Ectodermal cell (in vitro differentiated cells): ENCODE results near the gene FAU.

Experiments
- H3K27ac ChIP-seq: 2 replicates; pipeline ENCODE4 v1.7.0; 2013; ENCODE audit warnings: mild to moderate bottlenecking, low read depth, low read length; ENCODE audit not compliant: insufficient read depth, poor library complexity, severe bottlenecking
- H3K27me3 ChIP-seq: 2 replicates; pipeline ENCODE4 v1.7.0; 2013; ENCODE audit warnings: mild to moderate bottlenecking, low read length; ENCODE audit not compliant: insufficient read depth, control insufficient read depth, poor library complexity, severe bottlenecking
- H3K36me3 ChIP-seq: one replicate; pipeline ENCODE4 v1.7.0; 2013; ENCODE audit warnings: low read length; ENCODE audit not compliant: control insufficient read depth, insufficient read depth
- H3K4me1 ChIP-seq: one replicate; pipeline ENCODE4 v1.7.0; 2013; ENCODE audit warnings: low read length; ENCODE audit not compliant: control insufficient read depth, insufficient read depth
- H3K4me3 ChIP-seq: 2 replicates; pipeline ENCODE4 v1.7.0; 2013; ENCODE audit warnings: low read depth, low read length, control low read depth; ENCODE audit not compliant: insufficient read depth
- H3K9me3 ChIP-seq: 2 replicates; pipeline ENCODE4 v1.7.0; 2013; ENCODE audit warnings: mild to moderate bottlenecking, low read length, moderate library complexity; ENCODE audit not compliant: control insufficient read depth
- WGBS, 2 experiments: methylation state at CpG; one replicate each; pipeline ENCODE4 v1.1.7; 2013; ENCODE audit warnings: missing lambda C conversion rate in 2 of 2; 5-methylcytosine and 5-hydroxymethylcytosine counted together

Gene FAU

GRCh38 chr11:65087827-65088226 lies 34.1 kb downstream of the FAU start:
- Histone ChIP-seq H3K27me3 (no peaks in the 10 kb centered on the region), H3K27ac (no peak overlapping the region), H3K4me3 (no peak overlapping the region), H3K9me3 (no peaks in the 10 kb centered on the region), H3K4me1 (peaks cover 6% of the 10 kb centered on the region), H3K36me3 (peaks cover 12% of the 10 kb centered on the region)
- 94 to 95% methylated on average over 15 of the region's 15 CpGs for WGBS, 2 experiments

- Histone ChIP-seq H3K9me3 (no peaks in the 10 kb centered on the region), H3K27ac (no peak overlapping the region), H3K27me3 (no peaks in the 10 kb centered on the region), H3K36me3 (peaks cover 12% of the 10 kb centered on the region), H3K4me1 (peaks cover 9% of the 10 kb centered on the region), H3K4me3 (no peak overlapping the region)
- WGBS, 2 experiments: 95 to 97% methylated on average over 11 of the region's 11 CpGs
Measured at GRCh38 chr11:65087216-65087615, 34.7 kb downstream of the FAU start.

GRCh38 chr11:65086809-65087208 lies 35.1 kb downstream of the FAU start:
- Histone ChIP-seq H3K4me1 (peaks cover 9% of the 10 kb centered on the region), H3K9me3 (no peaks in the 10 kb centered on the region), H3K27ac (no peak overlapping the region), H3K36me3 (peaks cover 15% of the 10 kb centered on the region), H3K27me3 (no peaks in the 10 kb centered on the region), H3K4me3 (no peak overlapping the region)
- 93 to 96% methylated on average over 9 of the region's 9 CpGs for WGBS, 2 experiments

GRCh38 chr11:65085446-65085845 lies 36.5 kb downstream of the FAU start:
- H3K4me1 ChIP-seq: peaks cover 9% of the 10 kb centered on the region
- no peaks in the 10 kb centered on the region for H3K27me3 ChIP-seq
- H3K36me3 ChIP-seq: peaks cover 21% of the 10 kb centered on the region
- H3K27ac ChIP-seq: no peak overlapping the region
- H3K9me3 ChIP-seq: no peaks in the 10 kb centered on the region
- WGBS, 2 experiments: 95 to 96% methylated on average over 4 of the region's 4 CpGs
- no peak overlapping the region for H3K4me3 ChIP-seq

- peak overlapping the region; percentile 87 for H3K27ac ChIP-seq
- WGBS, 2 experiments: 57 to 59% methylated on average over 23 of the region's 23 CpGs
- H3K4me3 ChIP-seq: peak overlapping the region; percentile 93
- H3K27me3 ChIP-seq: no peaks in the 10 kb centered on the region
- no peaks in the 10 kb centered on the region for H3K9me3 ChIP-seq
- H3K36me3 ChIP-seq: peaks cover 23% of the 10 kb centered on the region
- peaks cover 9% of the 10 kb centered on the region for H3K4me1 ChIP-seq
Measured at GRCh38 chr11:65084598-65085375, 37.1 kb downstream of the FAU start.

GRCh38 chr11:65083834-65084597 lies 37.9 kb downstream of the FAU start, which contains the start of the genes CDCA5 and ZFPL1:
Gene CDCA5 (minus strand): TSS chr11:65084040. CDS start chr11:65083978, 62 bp downstream.
Gene ZFPL1 (plus strand): TSS chr11:65084222. CDS start chr11:65084699, 477 bp downstream.
- Histone ChIP-seq H3K36me3 (peaks cover 25% of the 10 kb centered on the region), H3K27me3 (no peaks in the 10 kb centered on the region), H3K4me3 (peak within 1 kb of the TSS; percentile 93), H3K4me1 (peaks cover 9% of the 10 kb centered on the region), H3K9me3 (no peaks in the 10 kb centered on the region), H3K27ac (peak within 1 kb of the TSS; percentile 87)
- 0% methylated on average over 79 of the region's 79 CpGs for WGBS, 2 experiments

- 5% methylated on average over 13 of the region's 13 CpGs for WGBS, 2 experiments
- peak overlapping the region; percentile 87 for H3K27ac ChIP-seq
Measured at GRCh38 chr11:65083134-65083833, 38.6 kb downstream of the FAU start.

GRCh38 chr11:65078786-65079342 lies 43.1 kb downstream of the FAU start:
- no peak overlapping the region for H3K4me3 ChIP-seq
- no peaks in the 10 kb centered on the region for H3K27me3 ChIP-seq
- 92 to 97% methylated on average over 9 of the region's 9 CpGs for WGBS, 2 experiments
- no peaks in the 10 kb centered on the region for H3K9me3 ChIP-seq
- peaks cover 12% of the 10 kb centered on the region for H3K4me1 ChIP-seq
- no peak overlapping the region for H3K27ac ChIP-seq
- H3K36me3 ChIP-seq: peaks cover 34% of the 10 kb centered on the region

More at GRCh38 chr11:65083134-65083833, 38.6 kb downstream of the FAU start:
- Histone ChIP-seq H3K36me3 (peaks cover 30% of the 10 kb centered on the region), H3K9me3 (no peaks in the 10 kb centered on the region), H3K4me3 (peak overlapping the region; percentile 93), H3K27me3 (no peaks in the 10 kb centered on the region), H3K4me1 (peaks cover 9% of the 10 kb centered on the region)

- Histone ChIP-seq H3K27me3 (no peaks in the 10 kb centered on the region), H3K4me1 (peaks cover 10% of the 10 kb centered on the region), H3K9me3 (no peaks in the 10 kb centered on the region), H3K27ac (no peak overlapping the region), H3K36me3 (peaks cover 34% of the 10 kb centered on the region), H3K4me3 (no peak overlapping the region)
- 85 to 86% methylated on average over 3 of the region's 3 CpGs for WGBS, 2 experiments
Measured at GRCh38 chr11:65078151-65078550, 43.8 kb downstream of the FAU start.
